Measurements from ENCODE around the gene ELP1.

- TF ChIP-seq ZNF232 (CRISPR knock-in tag; IDR thresholded peaks at IDR 0.05) (no peak), ZMAT4 (CRISPR knock-in tag; IDR thresholded peaks at IDR 0.05) (no peak), CTCF (IDR thresholded peaks at IDR 0.05) (no peak), SMAD4 (CRISPR knock-in tag; IDR thresholded peaks at IDR 0.05) (no peak)
- TF ChIP-seq, protein P1, sequence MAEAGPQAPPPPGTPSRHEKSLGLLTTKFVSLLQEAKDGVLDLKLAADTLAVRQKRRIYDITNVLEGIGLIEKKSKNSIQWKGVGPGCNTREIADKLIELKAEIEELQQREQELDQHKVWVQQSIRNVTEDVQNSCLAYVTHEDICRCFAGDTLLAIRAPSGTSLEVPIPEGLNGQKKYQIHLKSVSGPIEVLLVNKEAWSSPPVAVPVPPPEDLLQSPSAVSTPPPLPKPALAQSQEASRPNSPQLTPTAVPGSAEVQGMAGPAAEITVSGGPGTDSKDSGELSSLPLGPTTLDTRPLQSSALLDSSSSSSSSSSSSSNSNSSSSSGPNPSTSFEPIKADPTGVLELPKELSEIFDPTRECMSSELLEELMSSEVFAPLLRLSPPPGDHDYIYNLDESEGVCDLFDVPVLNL (CRISPR knock-in tag; IDR thresholded peaks at IDR 0.05; ENCODE audit: borderline replicate concordance, low read depth): no peak
Observed at GRCh38 chr9:108950168-108950567, 16.2 kb upstream of the ELP1 start.

Data from WTC11 (cell line).